Heart left ventricle (tissue), 13 donors: Measurements from ENCODE around the gene EXOC7.

Experiments
- CTCF ChIP-seq, 12 donors: fragments of 200-600 bp; sonication (generic) in 4 of 12; IDR thresholded peaks; one replicate each; pipeline versions ENCODE4 v1.5.0 to v1.8.0; 2018 to 2022; ENCODE audit warnings: antibody characterized with exemption in 12 of 12, mild to moderate bottlenecking in 5 of 12
- POLR2A ChIP-seq, 2 donors: fragments of 450-650 bp; IDR thresholded peaks; one replicate each; pipeline ENCODE4 v1.6.1; 2017; ENCODE audit warnings: antibody characterized with exemption in 2 of 2, mild to moderate bottlenecking in 2 of 2, moderate library complexity in 2 of 2
- donor health status: ischemic (EF 13 %, LVEDD 7.1; RV severe dilation, severe dysfunction).
- donor health status: DM: no; HTN: yes; CAD: no.
- donor health status: DM: no; HTN: no; CAD: no.
- donor health status: ischemic (EF 25% LVEDD 6.9; RV normal size, moderate dysfunction).
- donor health status: ischemic (EF 25% LVEDD 5.7; RV mildly dilated, moderate dysfunction).
- donor health status: ischemic (EF 35%, LVEDD 5.7; RV mildly dilated, moderate dysfunction).
- donor health status: nonischemic (EF 11% LVEDD 7.7; RV severe dilation, severe dysfunction).
- donor health status: DM: yes; HTN: yes; CAD: no.
- donor health status: PGD.
- donor health status: ischemic (EF 29% LVEDD 5.4; RV normal size, mild dysfunction).
- donor health status: nonischemic (EF 23%, LVEDD 6.1; RV moderate dilation, normal function).

- no peak for TF ChIP-seq CTCF (IDR thresholded peaks at IDR 0.05)
- no peak for TF ChIP-seq POLR2A (IDR thresholded peaks at IDR 0.05)
These were observed 31.6 kb upstream of the EXOC7 start for GRCh38 chr17:76134911-76135809.
